HG03432 (cell line): ENCODE results near the gene SND1.

ENCODE experiments used
- ATAC-seq: cut with Tn5 transposase; IDR thresholded peaks from one replicate; pipeline ENCODE4 v1.9.1; 2021; ENCODE audit warnings: mild to moderate bottlenecking, moderate library complexity; ENCODE audit not compliant: unreplicated experiment

The SND1 gene

GRCh38 chr7:127651556-127652332 is at the start of gene SND1:
SND1 (plus strand) TSS chr7:127652194; CDS start chr7:127652374, 180 bp downstream.
- ATAC-seq = peak; percentile 96

- ATAC-seq = no peak
Observed at GRCh38 chr7:127608446-127608845, 43.5 kb upstream of the SND1 start.

GRCh38 chr7:127609297-127609696 is 42.7 kb upstream of the SND1 start:
- no peak for ATAC-seq

- ATAC-seq = no peak
Observed at GRCh38 chr7:127612263-127612662, 39.7 kb upstream of the SND1 start.

- ATAC-seq = no peak
Observed at GRCh38 chr7:127616724-127617123, 35.3 kb upstream of the SND1 start.

GRCh38 chr7:127618042-127618441 is 34.0 kb upstream of the SND1 start, which contains the start of gene PAX4:
PAX4 (minus strand) TSS chr7:127618142; CDS start chr7:127615928, 2,214 bp downstream.
- no peak for ATAC-seq

- no peak for ATAC-seq
Observed at GRCh38 chr7:127618775-127619174, 33.2 kb upstream of the SND1 start.

- no peak for ATAC-seq
Observed at GRCh38 chr7:127619681-127620405, 32.2 kb upstream of the SND1 start.

GRCh38 chr7:127620406-127621233 is 31.4 kb upstream of the SND1 start:
- ATAC-seq = no peak

GRCh38 chr7:127625331-127625730 is 26.7 kb upstream of the SND1 start:
- no peak for ATAC-seq

GRCh38 chr7:127628445-127628844 is 23.5 kb upstream of the SND1 start:
- ATAC-seq = no peak

GRCh38 chr7:127629268-127629854 is 22.6 kb upstream of the SND1 start:
- peak; percentile 71 for ATAC-seq

- no peak for ATAC-seq
Observed at GRCh38 chr7:127632276-127632910, 19.6 kb upstream of the SND1 start.

- ATAC-seq = peak; percentile 84
Observed at GRCh38 chr7:127635659-127636285, 16.2 kb upstream of the SND1 start.

- ATAC-seq = no peak
Observed at GRCh38 chr7:127638197-127638596, 13.8 kb upstream of the SND1 start.

- no peak for ATAC-seq
Observed at GRCh38 chr7:127644484-127644883, 7.5 kb upstream of the SND1 start.

- no peak for ATAC-seq
Observed at GRCh38 chr7:127647636-127648035, 4.4 kb upstream of the SND1 start.

- ATAC-seq = no peak
Observed at GRCh38 chr7:127648986-127649385, 3.0 kb upstream of the SND1 start.

- no peak for ATAC-seq
Observed at GRCh38 chr7:127650847-127651555, 993 bp upstream of the SND1 start.
